ENCODE results near the gene MYO5A.

DNA sequence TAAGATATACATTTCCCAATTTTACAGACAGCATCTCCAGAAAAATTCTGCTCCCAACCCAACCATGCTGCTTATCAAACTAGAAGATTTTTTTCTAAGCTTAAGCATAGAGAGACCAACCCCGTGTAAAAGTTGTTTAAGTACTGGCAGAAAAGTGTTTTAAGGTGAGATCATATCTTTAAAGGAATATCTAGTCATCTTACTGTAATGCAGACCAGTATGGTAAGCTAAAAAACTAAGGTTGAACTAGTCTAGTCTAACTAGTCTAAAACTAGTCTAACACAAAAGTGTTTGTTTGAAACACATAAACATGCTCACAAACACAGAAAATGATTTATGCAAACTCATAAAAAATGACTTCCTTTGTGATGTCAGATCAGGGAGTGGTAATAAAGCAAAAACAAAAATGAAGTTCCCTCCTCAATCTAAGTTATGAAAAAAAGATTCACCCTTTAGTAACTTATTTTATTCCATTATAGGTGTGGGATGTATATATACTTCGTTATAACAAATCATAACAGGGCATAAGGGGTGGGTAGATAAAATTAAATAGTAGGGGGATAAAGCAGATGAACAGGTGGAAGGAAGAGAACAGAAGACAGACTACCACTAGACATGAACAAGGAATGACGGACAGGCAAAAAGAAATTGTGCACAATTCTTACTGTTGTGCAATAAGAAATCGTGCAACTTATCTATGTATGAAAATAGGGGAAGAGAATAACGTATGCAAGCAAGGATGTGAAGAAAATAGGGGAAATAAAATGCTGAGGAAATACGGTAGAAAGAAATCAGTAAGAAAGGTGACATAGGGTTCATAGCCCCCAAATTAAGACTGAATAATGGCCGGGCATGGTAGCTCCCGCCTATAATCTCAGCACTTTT lies 10.0 kb downstream of the MYO5A start:
- TF ChIP-seq SIN3A (IDR thresholded peaks at IDR 0.05; ENCODE audit: borderline replicate concordance, insufficient read depth, low read length) (no peak), TAF1 (IDR thresholded peaks at IDR 0.05; ENCODE audit: borderline replicate concordance, insufficient read depth, low read length) (no peak), POLR2AphosphoS5 (IDR thresholded peaks at IDR 0.05; ENCODE audit: low read depth, low read length) (no peak), FOXP2 (optimal IDR thresholded peaks at IDR 0.05; ENCODE audit: borderline replicate concordance, extremely low read depth, extremely low read length, insufficient read depth) (no peak)

All from PFSK-1 (cell line).